H9 (cell line): Measurements from ENCODE around the gene NT5C3B. TPM values are rescaled to one million over a fixed set of nuclear protein-coding genes. Genes with fewer than 3 reads are reported as not detected.

Experiments used
- DNase-seq: peaks from one replicate; pipeline ENCODE4 v3.0.0-alpha.2; 2017
- H2AFZ ChIP-seq: one replicate; pipeline ENCODE4 v1.6.1; 2013; ENCODE audit warnings: mild to moderate bottlenecking, low read length, control low read depth, moderate library complexity
- H2AK5ac ChIP-seq: 2 replicates; pipeline ENCODE4 v1.6.1; 2013; ENCODE audit warnings: low read length, control low read depth, mixed read lengths; ENCODE audit not compliant: insufficient read length
- H2BK120ac ChIP-seq: one replicate; pipeline ENCODE4 v1.6.1; 2013; ENCODE audit warnings: low read depth, mild to moderate bottlenecking, low read length, control low read depth, inconsistent platforms; ENCODE audit not compliant: poor library complexity, severe bottlenecking
- H2BK12ac ChIP-seq: 2 replicates; pipeline ENCODE4 v1.6.1; 2013; ENCODE audit warnings: low read length, control low read depth, mixed read lengths, low read depth; ENCODE audit not compliant: insufficient read length
- H2BK15ac ChIP-seq: 2 replicates; pipeline ENCODE4 v1.6.1; 2013; ENCODE audit warnings: low read depth, low read length, control low read depth
- H2BK20ac ChIP-seq: one replicate; pipeline ENCODE4 v1.6.1; 2013; ENCODE audit warnings: low read depth, mild to moderate bottlenecking, low read length, control low read depth, inconsistent platforms; ENCODE audit not compliant: poor library complexity, severe bottlenecking
- H2BK5ac ChIP-seq: 2 replicates; pipeline ENCODE4 v1.6.1; 2013; ENCODE audit warnings: low read length, control low read depth, mixed read lengths; ENCODE audit not compliant: insufficient read length
- H3K14ac ChIP-seq: 2 replicates; pipeline ENCODE4 v1.6.1; 2013; ENCODE audit warnings: low read length, control low read depth; ENCODE audit not compliant: insufficient read depth
- H3K18ac ChIP-seq: 2 replicates; pipeline ENCODE4 v1.6.1; 2013; ENCODE audit warnings: low read depth, mild to moderate bottlenecking, mixed read lengths, low read length, control low read depth; ENCODE audit not compliant: insufficient read length
- H3K23ac ChIP-seq: 2 replicates; pipeline ENCODE4 v1.6.1; 2013; ENCODE audit warnings: low read length, control low read depth, mixed read lengths, low read depth; ENCODE audit not compliant: insufficient read length
- H3K23me2 ChIP-seq: 2 replicates; pipeline ENCODE4 v1.6.1; 2013; ENCODE audit warnings: low read depth, mild to moderate bottlenecking, mixed read lengths, low read length, control low read depth; ENCODE audit not compliant: insufficient read length, poor library complexity, severe bottlenecking
- H3K27ac ChIP-seq: 2 replicates; pipeline ENCODE4 v1.5.1; 2013; ENCODE audit warnings: low read length, control low read depth, mixed read lengths, low read depth; ENCODE audit not compliant: insufficient read length
- H3K27me3 ChIP-seq: 2 replicates; pipeline ENCODE4 v1.6.1; 2013; ENCODE audit warnings: low read length, control low read depth, inconsistent platforms; ENCODE audit not compliant: insufficient read depth
- H3K4ac ChIP-seq: 2 replicates; pipeline ENCODE4 v1.6.1; 2013; ENCODE audit warnings: low read depth, mild to moderate bottlenecking, control low read depth, inconsistent platforms, low read length, moderate library complexity
- H3K4me1 ChIP-seq: 2 replicates; pipeline ENCODE4 v1.6.1; 2013; ENCODE audit warnings: low read length, control low read depth, inconsistent platforms; ENCODE audit not compliant: insufficient read depth
- H3K4me2 ChIP-seq: 2 replicates; pipeline ENCODE4 v1.6.1; 2013; ENCODE audit warnings: low read length, control low read depth, mixed read lengths; ENCODE audit not compliant: insufficient read length, insufficient read depth
- H3K56ac ChIP-seq: 2 replicates; pipeline ENCODE4 v1.6.1; 2013; ENCODE audit warnings: low read depth, mild to moderate bottlenecking, mixed read lengths, low read length, control low read depth; ENCODE audit not compliant: insufficient read length
- H3K79me1 ChIP-seq: 2 replicates; pipeline ENCODE4 v1.6.1; 2013; ENCODE audit warnings: low read depth, mild to moderate bottlenecking, moderate library complexity, low read length, control low read depth, inconsistent platforms; ENCODE audit not compliant: insufficient read depth, poor library complexity, severe bottlenecking
- H3K79me2 ChIP-seq: 2 replicates; pipeline ENCODE4 v1.6.1; 2013; ENCODE audit warnings: low read length, control low read depth, inconsistent platforms; ENCODE audit not compliant: insufficient read depth
- H3K9ac ChIP-seq: 2 replicates; pipeline ENCODE4 v1.6.1; 2013; ENCODE audit warnings: low read length, control low read depth, mixed read lengths; ENCODE audit not compliant: insufficient read length; ENCODE audit errors: extremely low read depth
- H3K9me3 ChIP-seq: one replicate; pipeline ENCODE4 v1.6.1; 2013; ENCODE audit warnings: low read depth, low read length, inconsistent platforms; ENCODE audit not compliant: control insufficient read depth
- H3T11ph ChIP-seq: one replicate; pipeline ENCODE4 v1.6.1; 2013; ENCODE audit warnings: mild to moderate bottlenecking, low read length, control low read depth, inconsistent platforms
- H4K20me1 ChIP-seq: one replicate; pipeline ENCODE4 v1.6.1; 2013; ENCODE audit not compliant: control insufficient read depth, insufficient read length, insufficient read depth
- H4K5ac ChIP-seq: 2 replicates; pipeline ENCODE4 v1.6.1; 2013; ENCODE audit warnings: low read depth, mild to moderate bottlenecking, mixed read lengths, low read length, control low read depth; ENCODE audit not compliant: insufficient read length
- H4K8ac ChIP-seq: replicated peaks from 2 replicates; pipeline ENCODE4 v1.6.1; 2013; ENCODE audit warnings: low read length, control low read depth, mixed read lengths, low read depth; ENCODE audit not compliant: insufficient read length
- H4K91ac ChIP-seq: 2 replicates; pipeline ENCODE4 v1.6.1; 2013; ENCODE audit warnings: low read depth, mild to moderate bottlenecking, moderate library complexity, mixed read lengths, low read length, control low read depth; ENCODE audit not compliant: insufficient read length
- H3K27ac Mint-ChIP-seq, 3 experiments: 2 replicates in 2 of 3; 3 replicates in 1 of 3; pipeline ENCODE4 v1.8.0; 2020 to 2021; ENCODE audit warnings: mixed read lengths in 3 of 3, mild to moderate bottlenecking in 1 of 3, moderate library complexity in 1 of 3
- H3K27me3 Mint-ChIP-seq: 2 replicates; pipeline ENCODE4 v1.8.0; 2021; ENCODE audit warnings: low read depth, mild to moderate bottlenecking, moderate library complexity, mixed read lengths
- H3K36me3 Mint-ChIP-seq, 3 experiments: 2 replicates in 2 of 3; 3 replicates in 1 of 3; pipeline ENCODE4 v1.8.0; 2020 to 2021; ENCODE audit warnings: low read depth in 3 of 3, mixed read lengths in 3 of 3; ENCODE audit not compliant: insufficient read depth in 1 of 3
- H3K4me1 Mint-ChIP-seq, 2 experiments: 2 replicates each; pipeline ENCODE4 v1.8.0; 2020; ENCODE audit warnings: mixed read lengths in 2 of 2
- H3K4me3 Mint-ChIP-seq, 2 experiments: 2 replicates in 1 of 2; 3 replicates in 1 of 2; pipeline ENCODE4 v1.8.0; 2020 to 2021; ENCODE audit warnings: mild to moderate bottlenecking in 2 of 2, mixed read lengths in 2 of 2, moderate library complexity in 1 of 2
- H3K9me3 Mint-ChIP-seq, 2 experiments: 2 replicates in 1 of 2; 3 replicates in 1 of 2; pipeline ENCODE4 v1.8.0; 2020; ENCODE audit warnings: mild to moderate bottlenecking in 2 of 2, mixed read lengths in 2 of 2, moderate library complexity in 1 of 2
- WGBS: extraction: QIAGEN DNeasy Blood & Tissue Kit; methylation state at CpG from one replicate; pipeline ENCODE4 v1.1.7; 2013; ENCODE audit warnings: missing lambda C conversion rate, low lambda C conversion rate, mixed read lengths; ENCODE audit not compliant: insufficient read length; ENCODE audit errors: extremely low coverage; 5-methylcytosine and 5-hydroxymethylcytosine counted together
- total RNA-seq: library from RNA; stranded (reverse); gene quantifications from 2 replicates; pipeline ENCODE4 v1.2.1, GENCODE V29; 2021
- TF ChIP-seq, protein P1 (sequence below): fragments of 200-600 bp; sonication (generic); conservative IDR thresholded peaks from 3 replicates; pipeline ENCODE4 v1.8.0; 2021; ENCODE audit warnings: antibody characterized with exemption, mild to moderate bottlenecking

Gene NT5C3B
- total RNA-seq, 1 experiment from 2014 or later: 76.1 TPM

DNA sequence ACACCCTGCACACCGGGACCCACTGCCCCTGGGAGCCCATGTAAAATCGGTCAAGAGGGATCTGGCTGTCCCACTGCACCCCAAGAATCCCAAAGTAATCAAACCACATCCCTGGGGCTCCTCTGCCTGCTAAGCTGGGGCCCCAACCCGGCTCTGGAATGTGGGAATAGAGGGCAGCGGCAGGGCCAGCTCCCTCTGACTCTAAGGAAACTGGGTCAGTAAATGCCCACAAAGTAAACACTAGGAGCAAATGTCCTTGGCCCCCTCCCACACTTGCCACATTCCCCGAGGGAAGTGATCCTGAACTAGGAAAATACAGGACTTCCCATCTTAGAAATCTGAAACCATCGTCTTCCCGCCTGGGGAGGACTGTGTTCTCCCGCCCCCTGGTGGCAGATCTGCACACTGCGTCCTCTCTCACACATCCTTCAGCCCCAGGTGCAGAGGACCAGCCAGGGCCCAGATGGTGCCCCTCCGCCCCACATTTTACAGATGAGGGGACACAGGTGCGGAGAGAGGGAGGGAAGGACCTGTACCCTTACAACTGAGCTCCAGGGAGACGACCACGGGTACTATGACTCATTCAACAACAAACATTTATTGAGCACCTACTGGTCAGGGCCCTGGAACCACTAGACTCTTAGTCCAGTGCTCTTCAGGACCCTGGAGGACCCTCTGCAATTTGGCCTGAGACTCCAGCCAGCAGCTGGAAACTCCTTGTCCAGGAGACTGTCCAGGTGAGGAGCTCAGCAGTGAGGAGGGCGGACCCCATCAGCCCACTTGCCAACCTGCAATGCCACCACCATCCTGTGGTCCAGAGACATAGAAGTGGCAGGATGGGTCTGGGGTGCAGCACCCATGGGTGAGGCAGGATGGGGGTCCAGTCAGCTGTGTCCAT lies 34.4 kb downstream of the NT5C3B start:
- Histone ChIP-seq H2AK5ac (no peak overlapping the region), H3K9me3 (no peaks in the 10 kb centered on the region), H3K79me1 (no peaks in the 10 kb centered on the region), H2BK15ac (no peak overlapping the region), H3K4me2 (peak overlapping the region; percentile 18), H4K20me1 (no peaks in the 10 kb centered on the region), H3K27ac (no peak overlapping the region), H3K4ac (no peak overlapping the region), H2AFZ (no peak overlapping the region), H2BK5ac (no peak overlapping the region), H3K27me3 (no peaks in the 10 kb centered on the region), H3K4me1 (no peaks in the 10 kb centered on the region; the same call in 1 of the 2 replicates), H4K8ac (no peak overlapping the region), H3K79me2 (no peaks in the 10 kb centered on the region), H3K18ac (peak overlapping the region; percentile 46), H3T11ph (no peak overlapping the region), H2BK120ac (no peak overlapping the region), H2BK12ac (no peak overlapping the region), H3K14ac (no peak overlapping the region; the same call in 1 of the 2 replicates), H3K23me2 (no peaks in the 10 kb centered on the region), H3K23ac (no peak overlapping the region), H4K91ac (no peak overlapping the region), H2BK20ac (no peak overlapping the region), H4K5ac (no peak overlapping the region), H3K9ac (no peak overlapping the region), H3K56ac (no peak overlapping the region)
- peaks cover 12 to 18% (median 16%) of the 10 kb centered on the region in 3 experiments; a peak in 6 of 7 replicates for H3K36me3 Mint-ChIP-seq
- peaks cover 22 to 26% of the 10 kb centered on the region in 2 experiments for H3K4me1 Mint-ChIP-seq
- peaks cover 3% of the 10 kb centered on the region for H3K27me3 Mint-ChIP-seq
- WGBS: no CpG with 5 or more reads among the region's 14 CpGs
- peak overlapping the region; percentile 83 to 91 (median 85); a peak in 4 of 7 replicates for H3K27ac Mint-ChIP-seq
- H3K9me3 Mint-ChIP-seq: no peaks in the 10 kb centered on the region
- TF ChIP-seq, protein P1, sequence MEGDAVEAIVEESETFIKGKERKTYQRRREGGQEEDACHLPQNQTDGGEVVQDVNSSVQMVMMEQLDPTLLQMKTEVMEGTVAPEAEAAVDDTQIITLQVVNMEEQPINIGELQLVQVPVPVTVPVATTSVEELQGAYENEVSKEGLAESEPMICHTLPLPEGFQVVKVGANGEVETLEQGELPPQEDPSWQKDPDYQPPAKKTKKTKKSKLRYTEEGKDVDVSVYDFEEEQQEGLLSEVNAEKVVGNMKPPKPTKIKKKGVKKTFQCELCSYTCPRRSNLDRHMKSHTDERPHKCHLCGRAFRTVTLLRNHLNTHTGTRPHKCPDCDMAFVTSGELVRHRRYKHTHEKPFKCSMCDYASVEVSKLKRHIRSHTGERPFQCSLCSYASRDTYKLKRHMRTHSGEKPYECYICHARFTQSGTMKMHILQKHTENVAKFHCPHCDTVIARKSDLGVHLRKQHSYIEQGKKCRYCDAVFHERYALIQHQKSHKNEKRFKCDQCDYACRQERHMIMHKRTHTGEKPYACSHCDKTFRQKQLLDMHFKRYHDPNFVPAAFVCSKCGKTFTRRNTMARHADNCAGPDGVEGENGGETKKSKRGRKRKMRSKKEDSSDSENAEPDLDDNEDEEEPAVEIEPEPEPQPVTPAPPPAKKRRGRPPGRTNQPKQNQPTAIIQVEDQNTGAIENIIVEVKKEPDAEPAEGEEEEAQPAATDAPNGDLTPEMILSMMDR: peak; percentile 98
- peak; percentile 92 for DNase-seq
- peak overlapping the region; percentile 28 to 66 for H3K4me3 Mint-ChIP-seq
